LNCAP (cell line): ENCODE data around the gene CAPN2.

Experiments used
- CTCF ChIP-seq: fragments of 450-650 bp; IDR thresholded peaks from 2 replicates; pipeline ENCODE4 v1.5.1; 2017; ENCODE audit warnings: mild to moderate bottlenecking

The CAPN2 gene

GRCh38 chr1:223788746-223789415 is 76.5 kb downstream of the CAPN2 start:
- no peak for TF ChIP-seq CTCF

- TF ChIP-seq CTCF, result no peak
Measured at GRCh38 chr1:223792046-223792445, 79.7 kb downstream of the CAPN2 start.

GRCh38 chr1:223793716-223794115 is 81.4 kb downstream of the CAPN2 start:
- TF ChIP-seq CTCF, result no peak

- no peak for TF ChIP-seq CTCF
Measured at GRCh38 chr1:223794136-223794880, 82.0 kb downstream of the CAPN2 start.

- TF ChIP-seq CTCF, result no peak
Measured at GRCh38 chr1:223796210-223796609, 83.9 kb downstream of the CAPN2 start.

GRCh38 chr1:223802032-223802431 is 89.7 kb downstream of the CAPN2 start:
- no peak for TF ChIP-seq CTCF

- no peak for TF ChIP-seq CTCF
Measured at GRCh38 chr1:223802602-223803001, 90.3 kb downstream of the CAPN2 start.
